Mucosa of rectum (tissue), 2 donors: Measurements from ENCODE around the gene TMEM26.
"Not testable (repeated sequence)": the region's sequence is repeated elsewhere in the genome, so short reads cannot be mapped to it uniquely, and the experiment has no call there.

Experiments
- H3K27ac ChIP-seq, 2 donors: one replicate each; pipeline ENCODE4 v1.7.0; 2013; ENCODE audit warnings: inconsistent platforms in 2 of 2, low read depth in 2 of 2, low read length in 2 of 2
- H3K27me3 ChIP-seq, 2 donors: one replicate each; pipeline ENCODE4 v1.7.0; 2013; ENCODE audit warnings: low read length in 2 of 2; ENCODE audit not compliant: control insufficient read depth in 2 of 2, insufficient read depth in 2 of 2
- H3K36me3 ChIP-seq, 2 donors: one replicate each; pipeline ENCODE4 v1.7.0; 2013; ENCODE audit warnings: low read length in 2 of 2; ENCODE audit not compliant: control insufficient read depth in 2 of 2, insufficient read depth in 2 of 2
- H3K4me1 ChIP-seq, 2 donors: one replicate each; pipeline ENCODE4 v1.7.0; 2013; ENCODE audit warnings: low read length in 2 of 2, mild to moderate bottlenecking in 1 of 2; ENCODE audit not compliant: control insufficient read depth in 2 of 2, insufficient read depth in 2 of 2
- H3K4me3 ChIP-seq, 2 donors: one replicate each; pipeline ENCODE4 v1.7.0; 2013; ENCODE audit warnings: low read length in 2 of 2
- H3K9ac ChIP-seq, 2 donors: one replicate each; pipeline ENCODE4 v1.7.0; 2013; ENCODE audit warnings: low read length in 2 of 2, low read depth in 1 of 2, mild to moderate bottlenecking in 1 of 2
- H3K9me3 ChIP-seq, 2 donors: one replicate each; pipeline ENCODE4 v1.7.0; 2013; ENCODE audit warnings: low read length in 2 of 2; ENCODE audit not compliant: control insufficient read depth in 2 of 2
- donor health status: healthy.
- donor health status: Normal muscosa, but diverticular disease.

Gene TMEM26

DNA sequence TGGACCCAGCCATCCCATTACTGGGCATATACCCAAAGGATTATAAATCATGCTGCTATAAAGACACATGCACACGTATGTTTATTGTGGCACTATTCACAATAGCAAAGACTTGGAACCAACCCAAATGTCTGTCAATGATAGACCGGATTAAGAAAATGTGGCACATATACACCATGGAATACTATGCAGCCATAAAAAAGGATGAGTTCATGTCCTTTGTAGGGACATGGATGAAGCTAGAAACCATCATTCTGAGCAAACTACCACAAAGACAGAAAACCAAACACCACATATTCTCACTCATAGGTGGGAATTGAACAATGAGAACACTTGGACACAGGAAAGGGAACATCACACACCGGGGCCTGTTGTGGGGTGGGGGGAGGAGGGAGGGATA lies 72.0 kb downstream of the TMEM26 start:
- not testable (repeated sequence) for H3K9me3 ChIP-seq, H3K9ac ChIP-seq, H3K27me3 ChIP-seq, H3K27ac ChIP-seq, H3K4me3 ChIP-seq, H3K36me3 ChIP-seq, H3K4me1 ChIP-seq

DNA sequence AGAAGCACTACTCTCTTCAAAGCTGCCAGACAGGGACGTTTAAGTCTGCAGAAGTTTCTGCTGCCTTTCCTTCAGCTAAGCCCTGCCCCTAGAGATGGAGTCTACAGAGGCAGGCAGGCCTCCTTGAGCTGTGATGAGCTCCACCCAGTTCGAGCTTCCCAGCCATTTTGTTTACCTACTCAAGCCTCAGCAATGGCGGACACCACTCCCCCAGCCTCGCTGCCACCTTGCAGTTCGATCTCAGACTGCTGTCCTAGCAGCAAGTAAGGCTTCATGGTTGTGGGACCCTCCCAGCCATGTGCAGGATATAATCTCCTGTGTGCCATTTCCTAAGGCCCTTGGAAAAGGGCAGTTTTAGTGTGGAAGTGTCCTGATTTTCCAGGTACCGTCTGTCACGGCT lies 74.3 kb downstream of the TMEM26 start:
- Histone ChIP-seq H3K27ac (no peak overlapping the region), H3K9ac (no peak overlapping the region), H3K27me3 (no peaks in the 10 kb centered on the region), H3K9me3 (no peaks in the 10 kb centered on the region), H3K4me1 (no peaks in the 10 kb centered on the region), H3K4me3 (no peak overlapping the region), H3K36me3 (no peaks in the 10 kb centered on the region)

DNA sequence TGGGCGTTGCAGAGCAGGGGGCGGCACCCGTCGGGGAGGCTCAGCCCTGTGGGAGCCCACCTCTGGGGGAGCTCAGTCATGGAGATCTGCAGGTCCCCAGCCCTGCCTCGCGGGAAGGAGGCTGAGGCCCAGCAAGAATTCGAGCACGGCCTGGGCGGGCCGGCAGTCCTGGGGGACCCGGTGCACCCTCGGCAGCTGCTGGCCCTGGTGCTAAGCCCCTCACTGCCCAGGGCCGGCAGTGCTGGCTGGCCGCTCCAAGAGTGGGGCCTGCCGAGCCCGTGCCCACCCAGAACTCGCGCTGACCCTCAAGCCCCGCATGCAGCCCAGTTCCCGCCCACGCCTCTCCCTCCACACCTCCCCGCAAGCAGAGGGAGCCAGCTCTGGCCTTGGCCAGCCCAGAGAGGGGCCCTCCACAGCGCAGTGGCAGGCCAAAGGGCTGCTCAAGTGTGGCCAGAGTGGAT lies 76.2 kb downstream of the TMEM26 start:
- H3K9ac ChIP-seq, result no peak overlapping the region
- H3K27me3 ChIP-seq, result no peaks in the 10 kb centered on the region
- no peaks in the 10 kb centered on the region for H3K4me1 ChIP-seq

DNA sequence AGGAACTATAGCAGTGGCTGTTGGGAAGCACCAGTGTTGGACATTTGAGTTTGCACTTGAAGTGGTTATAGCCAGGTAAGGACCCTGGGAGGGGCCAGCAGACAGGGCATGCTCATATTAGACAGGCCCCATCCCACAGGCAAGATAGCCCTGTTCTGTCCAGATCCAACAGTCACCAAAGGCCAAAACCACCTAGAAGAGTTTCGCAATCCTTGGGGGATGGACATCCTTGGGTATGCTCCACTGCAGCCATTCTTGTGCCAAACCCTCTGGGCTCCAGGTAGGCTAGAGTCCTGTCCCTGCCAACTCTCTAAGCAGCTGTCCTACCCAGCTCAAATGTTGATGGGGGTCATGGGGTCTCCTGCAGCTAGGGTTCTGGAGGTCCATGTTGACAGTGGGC lies 76.8 kb downstream of the TMEM26 start:
- no peak overlapping the region for H3K27ac ChIP-seq
- no peaks in the 10 kb centered on the region for H3K36me3 ChIP-seq
- H3K4me1 ChIP-seq, result no peaks in the 10 kb centered on the region
- no peak overlapping the region for H3K4me3 ChIP-seq
- H3K9ac ChIP-seq, result no peak overlapping the region
- H3K9me3 ChIP-seq, result no peaks in the 10 kb centered on the region
- no peaks in the 10 kb centered on the region for H3K27me3 ChIP-seq

More for the DNA sequence above, 76.2 kb downstream of the TMEM26 start:
- H3K9me3 ChIP-seq, result no peaks in the 10 kb centered on the region
- H3K4me3 ChIP-seq, result no peak overlapping the region
- H3K36me3 ChIP-seq, result no peaks in the 10 kb centered on the region
- H3K27ac ChIP-seq, result no peak overlapping the region

DNA sequence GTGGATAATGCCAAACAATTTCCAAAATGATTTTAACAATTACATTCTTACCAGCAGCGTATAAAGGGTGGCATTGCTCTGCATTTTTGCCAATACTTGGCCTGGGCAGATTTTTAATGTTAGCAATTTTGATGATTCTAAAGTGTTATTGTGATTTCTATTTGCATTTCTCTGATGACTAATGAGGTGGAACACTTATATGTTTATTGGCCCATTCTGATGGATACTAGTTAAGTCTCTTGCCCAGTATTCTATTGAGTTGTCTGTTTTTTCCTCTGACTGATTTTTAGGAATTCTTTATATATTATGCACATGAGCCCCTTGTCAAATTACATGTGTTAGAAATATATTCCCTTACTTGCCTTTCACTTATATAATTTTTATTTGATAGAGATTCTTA lies 86.8 kb downstream of the TMEM26 start:
- H3K4me3 ChIP-seq, result no peak overlapping the region
- H3K36me3 ChIP-seq, result no peaks in the 10 kb centered on the region
- no peaks in the 10 kb centered on the region for H3K9me3 ChIP-seq
- H3K27ac ChIP-seq, result no peak overlapping the region
- H3K9ac ChIP-seq, result no peak overlapping the region
- no peaks in the 10 kb centered on the region for H3K27me3 ChIP-seq
- no peaks in the 10 kb centered on the region for H3K4me1 ChIP-seq

DNA sequence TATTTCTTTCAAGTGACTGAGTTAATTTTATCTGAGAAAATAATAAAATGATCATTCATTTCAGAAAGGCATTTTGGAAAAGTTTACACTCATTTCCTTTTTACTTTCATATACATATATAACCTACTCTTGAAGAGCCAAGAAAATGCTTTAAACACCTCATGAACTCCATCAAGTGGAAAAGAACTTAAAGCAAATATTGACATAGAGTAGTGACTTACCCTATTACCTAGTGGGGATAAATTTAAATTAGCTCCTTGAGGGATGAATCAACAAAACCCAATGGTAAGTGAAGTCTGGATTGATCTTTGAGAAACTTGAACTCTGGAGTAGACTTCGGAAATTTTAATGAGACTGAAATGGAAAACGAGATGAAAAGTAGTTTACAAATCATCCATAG lies 88.6 kb downstream of the TMEM26 start:
- H3K9me3 ChIP-seq, result no peaks in the 10 kb centered on the region
- no peaks in the 10 kb centered on the region for H3K36me3 ChIP-seq
- no peaks in the 10 kb centered on the region for H3K27me3 ChIP-seq
- H3K9ac ChIP-seq, result no peak overlapping the region
- no peaks in the 10 kb centered on the region for H3K4me1 ChIP-seq
- no peak overlapping the region for H3K4me3 ChIP-seq
- H3K27ac ChIP-seq, result no peak overlapping the region

DNA sequence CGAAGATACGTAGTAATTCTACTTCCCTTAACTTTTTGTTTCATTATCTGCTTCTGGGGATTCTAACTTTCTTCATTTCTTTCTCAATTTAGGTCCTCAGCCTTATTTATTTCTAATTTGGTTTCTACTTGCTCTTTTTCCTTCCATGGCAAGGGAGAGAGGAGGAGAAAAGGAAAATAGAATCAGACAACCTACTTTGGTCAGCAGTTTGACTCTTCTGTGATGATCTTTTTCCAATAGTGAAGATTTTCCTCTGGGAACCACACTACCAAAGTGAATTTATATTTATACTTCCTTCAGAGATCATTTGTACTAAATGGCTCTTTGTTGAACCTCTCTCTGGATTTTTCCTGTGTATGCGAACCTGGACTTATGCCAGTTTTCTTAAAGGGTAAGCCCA lies 90.2 kb downstream of the TMEM26 start:
- no peak overlapping the region for H3K27ac ChIP-seq
- no peak overlapping the region for H3K9ac ChIP-seq
- H3K4me3 ChIP-seq, result no peak overlapping the region

DNA sequence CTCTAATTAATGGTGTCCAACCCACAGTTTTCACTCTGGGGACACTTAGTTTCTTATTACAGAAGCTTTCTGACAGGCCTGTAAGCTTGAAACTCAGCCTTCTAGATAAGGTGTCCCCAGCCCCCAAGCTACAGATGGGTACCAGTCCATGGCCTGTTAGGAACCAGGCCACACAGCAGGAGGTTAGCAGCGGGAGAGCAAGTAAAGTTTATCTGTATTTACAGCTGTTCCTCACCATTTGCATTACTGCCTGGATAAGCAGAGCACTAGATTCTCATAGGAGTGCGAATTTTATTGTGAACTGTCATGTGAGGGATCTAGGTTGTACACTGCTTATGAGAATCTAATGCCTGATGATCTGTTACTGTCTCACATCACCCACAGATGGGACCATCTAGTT lies 93.7 kb downstream of the TMEM26 start:
- no peaks in the 10 kb centered on the region for H3K27me3 ChIP-seq
- H3K9ac ChIP-seq, result no peak overlapping the region
- no peak overlapping the region for H3K27ac ChIP-seq
- no peaks in the 10 kb centered on the region for H3K36me3 ChIP-seq
- no peaks in the 10 kb centered on the region for H3K9me3 ChIP-seq
- H3K4me1 ChIP-seq, result no peaks in the 10 kb centered on the region
- H3K4me3 ChIP-seq, result no peak overlapping the region

More for the DNA sequence above, 90.2 kb downstream of the TMEM26 start:
- H3K27me3 ChIP-seq, result no peaks in the 10 kb centered on the region
- no peaks in the 10 kb centered on the region for H3K4me1 ChIP-seq
- no peaks in the 10 kb centered on the region for H3K9me3 ChIP-seq
- no peaks in the 10 kb centered on the region for H3K36me3 ChIP-seq

DNA sequence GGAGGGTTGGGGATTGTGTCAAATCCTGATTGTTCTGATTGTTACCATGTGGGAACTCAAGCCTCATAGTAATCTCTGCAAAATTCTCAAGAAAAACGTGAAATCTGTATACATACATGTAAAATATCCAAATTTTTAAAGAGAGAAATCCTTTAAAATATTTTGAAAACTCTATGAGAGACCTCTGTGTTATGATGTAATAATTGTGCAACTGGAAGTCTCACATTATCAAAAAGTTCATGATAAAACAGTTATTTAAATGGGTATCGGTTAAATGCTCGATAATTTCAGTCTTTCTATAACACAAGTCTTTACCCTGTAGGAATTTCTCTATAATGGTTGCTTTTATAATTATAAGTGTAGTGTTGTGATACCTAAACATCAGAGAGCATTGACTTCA lies 95.5 kb downstream of the TMEM26 start:
- Histone ChIP-seq H3K9ac (no peak overlapping the region), H3K27me3 (no peaks in the 10 kb centered on the region), H3K4me1 (no peaks in the 10 kb centered on the region), H3K4me3 (no peak overlapping the region), H3K9me3 (no peaks in the 10 kb centered on the region), H3K36me3 (no peaks in the 10 kb centered on the region), H3K27ac (no peak overlapping the region)
